BJ (cell line): Measurements from ENCODE around the gene FGF14. TPM values are rescaled to one million over a fixed set of nuclear protein-coding genes. Genes with fewer than 3 reads are reported as not detected.

ENCODE experiments used
- CTCF ChIA-PET: fragments of 350-600 bp; formaldehyde crosslinking; extraction: SDS; loops from one replicate; lab custom pipeline; 2021; ENCODE audit warnings: antibody characterized with exemption, inconsistent platforms; lab: Yijun Ruan, JAX
- POLR2A ChIA-PET: fragments of 300-600 bp; sonication (Branson Sonifier 250); formaldehyde crosslinking; extraction: SDS; loops from one replicate; lab custom pipeline; 2021; ENCODE audit warnings: antibody characterized with exemption; lab: Charles Lee
- DNase-seq: peaks from one replicate; pipeline ENCODE4 v3.0.0-alpha.2; 2011; ENCODE audit warnings: low read depth
- H3K27me3 ChIP-seq: 2 replicates; pipeline ENCODE4 v1.6.0; 2011; ENCODE audit warnings: low read length; ENCODE audit not compliant: control insufficient read depth, insufficient read depth
- H3K36me3 ChIP-seq: 2 replicates; pipeline ENCODE4 v1.5.1; 2011; ENCODE audit warnings: low read length; ENCODE audit not compliant: control insufficient read depth, insufficient read depth
- H3K4me3 ChIP-seq: 2 replicates; pipeline ENCODE4 v1.5.1; 2011; ENCODE audit warnings: low read depth, mild to moderate bottlenecking, control low read depth, low read length
- CTCF ChIP-seq: IDR thresholded peaks from 2 replicates; pipeline ENCODE4 v1.5.1; 2011; ENCODE audit warnings: low read depth, mild to moderate bottlenecking, control low read depth, inconsistent platforms, low read length, moderate library complexity; ENCODE audit not compliant: insufficient read depth
- polyA plus RNA-seq: library from polyadenylated mRNA; depleted of rRNA; stranded (reverse); fragments of >200 nt; gene quantifications from 2 replicates; pipeline ENCODE4 v1.2.3, GENCODE V29; 2011

FGF14 gene
- polyA plus RNA-seq, 1 experiment, result 0.01 TPM

- CTCF ChIA-PET, result interaction anchor here (0.6 kb wide), 1 partner anchor 31 kb away, joined by 3 read pairs; no protein-coding TSS in a partner anchor
- POLR2A ChIA-PET, result no interaction called here
- Histone ChIP-seq H3K4me3 (no peak overlapping the region), H3K36me3 (no peaks in the 10 kb centered on the region), H3K27me3 (no peaks in the 10 kb centered on the region; the same call in 1 of the 2 replicates)
- TF ChIP-seq CTCF, result no peak
- no peak for DNase-seq
Measured at GRCh38 chr13:102255409-102255808, 146.4 kb downstream of the FGF14 start.

GRCh38 chr13:102251817-102252216 lies 150.0 kb downstream of the FGF14 start:
- CTCF ChIA-PET, result no interaction called here
- DNase-seq, result no peak
- Histone ChIP-seq H3K4me3 (no peak overlapping the region), H3K36me3 (no peaks in the 10 kb centered on the region), H3K27me3 (no peaks in the 10 kb centered on the region)
- TF ChIP-seq CTCF, result no peak
- POLR2A ChIA-PET, result no interaction called here

- TF ChIP-seq CTCF, result no peak
- H3K27me3 ChIP-seq, result no peaks in the 10 kb centered on the region
- CTCF ChIA-PET, result no interaction called here
- no peak overlapping the region for H3K4me3 ChIP-seq
- DNase-seq, result no peak
- no peaks in the 10 kb centered on the region for H3K36me3 ChIP-seq
- POLR2A ChIA-PET, result no interaction called here
Measured at GRCh38 chr13:102250448-102250847, 151.4 kb downstream of the FGF14 start.

- Histone ChIP-seq H3K36me3 (no peaks in the 10 kb centered on the region), H3K27me3 (no peaks in the 10 kb centered on the region; the same call in 1 of the 2 replicates), H3K4me3 (no peak overlapping the region)
- ChIA-PET CTCF (interaction anchor here (1.2 kb wide), 1 partner anchor 103 kb away, joined by 3 read pairs; no protein-coding TSS in a partner anchor), POLR2A (interaction anchor here (0.6 kb wide), 1 partner anchor 13 kb away, joined by 3 read pairs; no protein-coding TSS in a partner anchor)
- no peak for TF ChIP-seq CTCF
- no peak for DNase-seq
Measured at GRCh38 chr13:102244607-102245227, 157.1 kb downstream of the FGF14 start.

DNA sequence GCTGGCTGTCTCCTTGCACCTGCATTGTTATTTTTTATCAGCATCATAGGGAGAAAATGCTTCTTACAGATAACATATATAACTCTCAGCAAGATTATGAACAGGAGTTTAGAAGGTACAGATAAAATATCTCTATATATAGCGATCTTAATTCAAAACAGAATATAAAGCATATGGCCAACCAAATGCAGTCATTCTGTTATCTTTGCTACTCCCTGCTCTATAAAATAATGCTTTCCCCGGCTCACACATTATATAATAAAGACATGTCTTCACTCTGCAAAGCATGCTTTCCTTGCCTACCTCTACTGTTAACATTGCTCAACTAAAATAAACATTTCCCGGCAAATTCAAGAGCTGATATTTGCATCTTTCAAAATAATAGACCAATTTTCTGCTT lies 161.7 kb downstream of the FGF14 start:
- ChIA-PET POLR2A (no interaction called here), CTCF (interaction anchor here (0.6 kb wide), 1 partner anchor 78 kb away, joined by 3 read pairs; no protein-coding TSS in a partner anchor)
- Histone ChIP-seq H3K36me3 (no peaks in the 10 kb centered on the region), H3K27me3 (peaks cover 1% of the 10 kb centered on the region; the same call in 1 of the 2 replicates), H3K4me3 (no peak overlapping the region)
- DNase-seq, result no peak
- TF ChIP-seq CTCF, result no peak
